NCI-H510A treated with DMSO at 0.1 percent for 48 hours (cell line): ENCODE data around the gene SART3.
"Not testable (repeated sequence)": the region's sequence is repeated elsewhere in the genome, so short reads cannot be mapped to it uniquely, and the experiment has no call there.

Experiments used
- DNase-seq: peaks from one replicate; lab custom pipeline; 2025; lab: John Stamatoyannopoulos, UW

SART3 gene

GRCh38 chr12:108485371-108485770, 75.6 kb downstream of the SART3 start:
- DNase-seq = not testable (repeated sequence)

DNA sequence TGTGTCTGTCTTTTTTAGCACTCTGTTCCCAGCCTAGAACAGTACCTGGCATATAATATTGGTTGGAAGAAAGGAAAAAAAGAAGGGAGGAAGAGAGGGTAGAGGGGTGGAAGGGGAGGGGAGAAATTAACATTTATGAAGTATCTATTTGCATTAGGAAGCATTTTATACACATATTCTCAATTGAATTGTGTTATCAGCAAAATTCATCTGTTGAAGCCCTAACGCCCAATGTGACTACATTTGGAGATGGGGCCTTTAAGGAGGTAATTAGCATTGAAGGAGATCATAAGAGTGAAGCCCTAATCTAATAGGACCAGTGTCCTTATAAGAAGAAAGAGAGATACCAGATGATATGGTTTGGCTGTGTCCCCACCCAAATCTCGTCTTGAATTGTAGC, 76.1 kb downstream of the SART3 start:
- no peak for DNase-seq

DNA sequence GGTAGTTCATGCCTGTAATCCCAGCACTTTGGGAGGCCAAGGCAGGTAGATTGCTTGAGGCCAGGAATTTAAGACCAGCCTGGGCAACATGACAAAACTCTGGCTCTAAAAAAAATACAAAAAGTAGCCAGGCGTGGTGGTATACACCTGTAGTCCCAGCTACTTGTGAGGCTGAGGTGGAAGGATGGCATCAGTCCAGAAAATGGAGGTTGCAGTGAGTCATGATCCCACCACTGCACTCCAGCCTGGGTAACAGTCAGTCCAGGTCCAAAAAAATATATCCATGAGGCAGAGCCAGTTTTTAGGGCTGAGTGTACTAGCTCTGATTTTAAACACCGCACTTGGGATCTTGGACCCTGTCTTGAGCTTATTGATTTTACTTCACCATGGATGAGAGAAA, 76.5 kb downstream of the SART3 start:
- DNase-seq = no peak

- DNase-seq = no peak
Observed at GRCh38 chr12:108483213-108484059, 77.5 kb downstream of the SART3 start.

DNA sequence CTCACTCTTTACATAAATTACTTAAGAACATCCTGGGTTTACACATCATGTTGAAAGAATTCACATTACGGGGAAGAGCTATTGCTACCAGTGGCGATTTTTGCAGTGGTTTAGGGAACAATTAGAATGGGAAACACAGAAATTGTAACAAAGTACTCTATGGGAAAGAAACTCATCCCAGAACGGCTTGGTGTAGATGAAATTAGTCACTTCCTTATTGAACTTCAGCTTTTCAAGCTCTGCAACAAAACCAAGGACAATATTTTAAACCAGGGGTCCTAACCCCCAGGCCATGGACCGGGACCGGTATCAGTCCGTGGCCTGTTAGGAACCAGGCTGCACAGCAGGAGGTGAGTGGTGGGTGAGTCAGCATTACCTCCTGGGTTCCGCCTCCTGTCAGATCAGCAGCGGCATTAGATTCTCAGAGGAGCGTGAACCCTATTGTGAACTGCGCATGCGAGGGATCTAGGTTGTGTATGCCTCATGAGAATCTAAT, 78.2 kb downstream of the SART3 start:
- no peak for DNase-seq

- no peak for DNase-seq
Observed at GRCh38 chr12:108479364-108480070, 81.5 kb downstream of the SART3 start.

DNA sequence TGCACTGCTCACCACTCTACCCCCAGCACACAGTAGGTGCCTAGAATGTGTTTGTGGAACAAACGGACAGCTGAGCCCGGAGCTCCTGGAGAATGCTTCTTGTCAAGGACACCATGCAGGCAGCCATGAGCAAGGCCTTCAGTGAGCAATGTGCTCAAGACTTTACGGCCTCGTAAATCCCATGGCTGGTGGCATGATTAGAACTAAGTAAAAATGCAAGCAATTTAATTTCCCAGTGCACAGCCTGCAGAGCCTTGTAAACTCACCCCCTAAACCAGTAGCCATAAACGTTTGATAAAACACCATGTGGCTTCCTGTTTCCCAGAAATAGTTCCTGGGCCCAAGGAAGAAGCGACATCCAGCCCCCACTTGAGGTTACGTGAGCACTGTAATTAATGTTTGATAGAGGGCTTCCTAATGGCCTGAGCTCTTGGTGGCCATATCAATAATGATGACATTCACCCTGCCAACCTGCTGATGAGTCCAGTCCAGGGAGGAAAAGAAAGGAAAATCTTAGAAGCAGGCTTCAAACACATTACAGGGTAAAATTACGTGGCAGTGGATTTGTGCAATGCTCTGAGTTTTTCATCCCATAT, 82.3 kb downstream of the SART3 start:
- no peak for DNase-seq

GRCh38 chr12:108477881-108478259, 83.1 kb downstream of the SART3 start:
- DNase-seq = no peak

GRCh38 chr12:108477055-108477880, 83.7 kb downstream of the SART3 start:
- no peak for DNase-seq

GRCh38 chr12:108475396-108475795, 85.6 kb downstream of the SART3 start:
- no peak for DNase-seq

DNA sequence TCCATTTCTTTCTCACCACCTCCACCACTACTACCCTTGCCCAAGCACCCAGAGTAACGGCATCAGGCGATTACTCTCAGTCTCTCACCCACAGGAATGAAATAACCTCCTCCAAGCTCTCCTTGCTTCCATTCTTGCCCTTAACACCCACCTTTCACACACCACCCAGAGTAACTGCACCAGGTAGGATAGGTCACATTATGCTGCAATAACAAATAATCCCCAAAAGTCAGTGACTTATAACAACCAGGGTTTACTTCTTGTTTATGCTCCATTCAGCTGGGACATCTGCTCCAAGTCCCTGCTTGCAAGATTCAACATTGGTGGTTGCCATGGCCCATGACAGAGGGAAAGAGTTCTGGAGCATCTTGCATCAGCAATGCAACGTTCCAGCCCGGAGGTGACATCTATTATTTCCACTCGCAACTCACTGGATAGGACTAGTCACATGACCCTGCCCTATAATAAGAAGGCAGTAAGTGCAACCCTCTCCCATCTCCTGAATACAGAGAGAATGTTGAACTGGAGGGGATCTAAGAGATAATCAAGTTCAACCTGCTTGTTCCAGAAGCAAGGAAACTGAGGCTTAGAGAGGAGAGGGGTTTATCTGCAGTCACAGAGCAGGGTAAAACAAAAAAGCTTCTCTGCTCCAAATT, 87.4 kb downstream of the SART3 start:
- no peak for DNase-seq
